Measurements from ENCODE around the gene TLR7. TPM values are rescaled to one million over a fixed set of nuclear protein-coding genes. Genes with fewer than 3 reads are reported as not detected.

Gene TLR7
- total RNA-seq, 6 experiments from 2014 or later: 0.10 to 0.58 (median 0.15) TPM

GRCh38 chrX:12919620-12920019, 52.7 kb downstream of the TLR7 start:
- H3K27ac ChIP-seq: no peak overlapping the region
- DNase-seq: no peak
- no peaks in the 10 kb centered on the region for H3K4me1 ChIP-seq
- WGBS (ENCODE audit: insufficient coverage, low coverage, low lambda C conversion rate, missing lambda C conversion rate): 65% methylated on average over 8 of the region's 8 CpGs
- no peak for ATAC-seq
- H3K36me3 ChIP-seq: no peaks in the 10 kb centered on the region
- H3K4me3 ChIP-seq: no peak overlapping the region
- no peaks in the 10 kb centered on the region for H3K27me3 ChIP-seq
- intact Hi-C loops (cut with DNase I): no loop called here
- TF ChIP-seq POLR2A (IDR thresholded peaks at IDR 0.05): no peak
- TF ChIP-seq, protein P1, sequence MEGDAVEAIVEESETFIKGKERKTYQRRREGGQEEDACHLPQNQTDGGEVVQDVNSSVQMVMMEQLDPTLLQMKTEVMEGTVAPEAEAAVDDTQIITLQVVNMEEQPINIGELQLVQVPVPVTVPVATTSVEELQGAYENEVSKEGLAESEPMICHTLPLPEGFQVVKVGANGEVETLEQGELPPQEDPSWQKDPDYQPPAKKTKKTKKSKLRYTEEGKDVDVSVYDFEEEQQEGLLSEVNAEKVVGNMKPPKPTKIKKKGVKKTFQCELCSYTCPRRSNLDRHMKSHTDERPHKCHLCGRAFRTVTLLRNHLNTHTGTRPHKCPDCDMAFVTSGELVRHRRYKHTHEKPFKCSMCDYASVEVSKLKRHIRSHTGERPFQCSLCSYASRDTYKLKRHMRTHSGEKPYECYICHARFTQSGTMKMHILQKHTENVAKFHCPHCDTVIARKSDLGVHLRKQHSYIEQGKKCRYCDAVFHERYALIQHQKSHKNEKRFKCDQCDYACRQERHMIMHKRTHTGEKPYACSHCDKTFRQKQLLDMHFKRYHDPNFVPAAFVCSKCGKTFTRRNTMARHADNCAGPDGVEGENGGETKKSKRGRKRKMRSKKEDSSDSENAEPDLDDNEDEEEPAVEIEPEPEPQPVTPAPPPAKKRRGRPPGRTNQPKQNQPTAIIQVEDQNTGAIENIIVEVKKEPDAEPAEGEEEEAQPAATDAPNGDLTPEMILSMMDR (IDR thresholded peaks at IDR 0.05): no peak
- H3K9me3 ChIP-seq: no peaks in the 10 kb centered on the region

- DNase-seq: no peak
- whole genome bisulfite sequencing (ENCODE audit: insufficient coverage, low coverage, low lambda C conversion rate, missing lambda C conversion rate): 50% methylated on average over 8 of the region's 8 CpGs
- H3K27me3 ChIP-seq: no peaks in the 10 kb centered on the region
- no peaks in the 10 kb centered on the region for H3K4me1 ChIP-seq
- intact Hi-C loops (cut with DNase I): no loop called here
- H3K9me3 ChIP-seq: no peaks in the 10 kb centered on the region
- TF ChIP-seq POLR2A (IDR thresholded peaks at IDR 0.05): no peak
- ATAC-seq: no peak
- H3K36me3 ChIP-seq: no peaks in the 10 kb centered on the region
- H3K4me3 ChIP-seq: no peak overlapping the region
- no peak overlapping the region for H3K27ac ChIP-seq
These were observed 54.1 kb downstream of the TLR7 start for GRCh38 chrX:12920990-12921389.

DNA sequence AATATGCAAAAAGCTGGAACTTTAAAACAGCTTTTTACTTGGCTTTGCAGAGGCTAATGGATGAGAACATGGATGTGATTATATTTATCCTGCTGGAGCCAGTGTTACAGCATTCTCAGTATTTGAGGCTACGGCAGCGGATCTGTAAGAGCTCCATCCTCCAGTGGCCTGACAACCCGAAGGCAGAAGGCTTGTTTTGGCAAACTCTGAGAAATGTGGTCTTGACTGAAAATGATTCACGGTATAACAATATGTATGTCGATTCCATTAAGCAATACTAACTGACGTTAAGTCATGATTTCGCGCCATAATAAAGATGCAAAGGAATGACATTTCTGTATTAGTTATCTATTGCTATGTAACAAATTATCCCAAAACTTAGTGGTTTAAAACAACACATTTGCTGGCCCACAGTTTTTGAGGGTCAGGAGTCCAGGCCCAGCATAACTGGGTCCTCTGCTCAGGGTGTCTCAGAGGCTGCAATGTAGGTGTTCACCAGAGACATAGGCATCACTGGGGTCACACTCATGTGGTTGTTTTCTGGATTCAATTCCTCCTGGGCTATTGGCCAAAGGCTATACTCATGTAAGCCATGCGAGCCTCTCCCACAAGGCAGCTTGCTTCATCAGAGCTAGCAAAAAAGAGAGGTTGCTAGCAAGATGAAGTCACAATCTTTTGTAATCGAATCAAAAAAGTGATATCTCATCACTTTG, 55.2 kb downstream of the TLR7 start:
- Histone ChIP-seq H3K27ac (no peak overlapping the region), H3K27me3 (no peaks in the 10 kb centered on the region), H3K4me1 (no peaks in the 10 kb centered on the region), H3K4me3 (no peak overlapping the region), H3K9me3 (no peaks in the 10 kb centered on the region), H3K36me3 (no peaks in the 10 kb centered on the region)
- ATAC-seq (no peak), DNase-seq (no peak)
- intact Hi-C loops (cut with DNase I): no loop called here
- TF ChIP-seq, protein P1 (IDR thresholded peaks at IDR 0.05): no peak
- WGBS (ENCODE audit: insufficient coverage, low coverage, low lambda C conversion rate, missing lambda C conversion rate): 67% methylated on average over 10 of the region's 10 CpGs

DNA sequence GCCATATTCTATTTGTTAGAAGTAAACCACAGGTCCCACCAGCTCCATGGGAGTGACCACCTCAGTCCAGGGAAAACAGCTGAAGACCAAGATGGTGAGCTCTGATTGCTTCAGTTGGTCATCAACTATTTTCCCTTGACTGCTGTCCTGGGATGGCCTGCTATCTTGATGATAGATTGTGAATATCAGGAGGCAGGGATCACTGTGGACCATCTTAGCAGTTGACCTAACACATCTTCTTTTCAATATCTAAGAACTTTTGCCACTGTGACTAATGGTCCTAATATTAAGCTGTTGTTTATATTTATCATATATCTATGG, 55.7 kb downstream of the TLR7 start:
- Histone ChIP-seq H3K9me3 (no peaks in the 10 kb centered on the region), H3K4me3 (no peak overlapping the region), H3K36me3 (no peaks in the 10 kb centered on the region), H3K27ac (no peak overlapping the region), H3K4me1 (no peaks in the 10 kb centered on the region), H3K27me3 (no peaks in the 10 kb centered on the region)
- ATAC-seq (no peak), DNase-seq (no peak)
- intact Hi-C loops (cut with DNase I): no loop called here
- TF ChIP-seq, protein P1 (IDR thresholded peaks at IDR 0.05): no peak
- TF ChIP-seq POLR2A (IDR thresholded peaks at IDR 0.05): no peak

- WGBS (ENCODE audit: insufficient coverage, low coverage, low lambda C conversion rate, missing lambda C conversion rate): 37% methylated on average over 3 of the region's 4 CpGs
These were observed 62.8 kb downstream of the TLR7 start for GRCh38 chrX:12929701-12930100.

More at GRCh38 chrX:12929701-12930100, 62.8 kb downstream of the TLR7 start:
- H3K36me3 ChIP-seq: no peaks in the 10 kb centered on the region
- TF ChIP-seq, protein P1 (IDR thresholded peaks at IDR 0.05): no peak
- no peak for TF ChIP-seq POLR2A (IDR thresholded peaks at IDR 0.05)
- H3K27me3 ChIP-seq: no peaks in the 10 kb centered on the region
- no peaks in the 10 kb centered on the region for H3K4me1 ChIP-seq
- H3K9me3 ChIP-seq: no peaks in the 10 kb centered on the region
- DNase-seq: no peak
- no peak for ATAC-seq
- H3K27ac ChIP-seq: no peak overlapping the region
- intact Hi-C loops (cut with DNase I): no loop called here
- H3K4me3 ChIP-seq: no peak overlapping the region

Measured in right lobe of liver (tissue), 6 donors.